Stimulated activated CD8-positive, alpha-beta memory T cell treated with anti-CD3 and anti-CD28 coated beads, Interleukin-7, amount 100 ng/mL, for 48 hours (primary cell): Measurements from ENCODE around the gene ACAD8.
"Not testable (repeated sequence)": the region's sequence is repeated elsewhere in the genome, so short reads cannot be mapped to it uniquely, and the experiment has no call there.

Source experiments
- DNase-seq, 2 donors: peaks; one replicate each; pipeline ENCODE4 v3.0.0-alpha.2; 2020; ENCODE audit warnings: low read depth in 1 of 2; ENCODE audit errors: extremely low read depth in 1 of 2

The ACAD8 gene

DNA sequence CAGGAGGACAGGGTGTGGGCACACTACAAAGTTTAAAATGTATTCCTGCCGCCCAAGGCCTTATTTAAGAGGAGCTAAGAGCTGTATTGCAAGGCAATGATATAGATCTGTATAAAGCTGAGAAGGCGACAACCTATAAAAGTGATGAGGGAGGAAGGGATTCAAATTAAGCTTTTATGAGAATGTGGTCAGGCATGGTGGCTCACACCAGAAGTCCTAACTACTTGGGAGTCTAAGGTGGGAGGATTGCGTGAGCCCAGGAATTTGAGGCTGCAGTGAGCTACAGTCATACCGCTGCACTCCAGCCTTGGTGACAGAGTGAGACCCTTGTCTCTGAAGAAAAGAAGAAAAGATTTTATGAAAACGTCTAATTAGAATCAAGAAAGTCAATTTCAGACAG lies 13.1 kb downstream of the ACAD8 start:
- no peak for DNase-seq

- DNase-seq = no peak
These were observed 13.5 kb downstream of the ACAD8 start for GRCh38 chr11:134266841-134267251.

- DNase-seq = no peak
These were observed 14.1 kb downstream of the ACAD8 start for GRCh38 chr11:134267461-134267860.

- DNase-seq = no peak
These were observed 14.6 kb downstream of the ACAD8 start for GRCh38 chr11:134267966-134268365.

DNA sequence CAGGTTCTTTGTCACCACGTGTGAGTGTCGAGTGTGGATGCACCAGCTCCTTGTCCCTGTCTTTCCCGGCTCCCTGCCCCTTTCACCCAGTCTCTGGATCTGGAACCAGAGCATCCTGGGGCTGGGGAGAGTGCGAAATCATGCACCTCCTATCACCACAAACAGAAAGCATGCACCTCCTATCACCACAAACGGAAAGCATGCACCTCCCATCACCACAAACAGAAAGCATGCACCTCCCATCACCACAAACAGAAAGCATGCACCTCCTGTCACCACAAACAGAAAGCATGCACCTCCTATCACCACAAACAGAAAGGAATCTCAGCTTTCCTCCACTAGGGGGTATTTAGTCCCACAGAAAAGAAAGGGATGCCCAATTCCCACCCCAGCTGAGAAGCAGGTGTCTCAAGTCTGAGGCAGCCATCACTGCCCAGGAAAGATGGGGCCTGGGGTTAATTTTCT lies 16.9 kb downstream of the ACAD8 start:
- DNase-seq = no peak

- DNase-seq = no peak
These were observed 18.6 kb downstream of the ACAD8 start for GRCh38 chr11:134271978-134272377.

- no peak for DNase-seq
These were observed 19.3 kb downstream of the ACAD8 start for GRCh38 chr11:134272381-134273316.

GRCh38 chr11:134273317-134273712 lies 19.9 kb downstream of the ACAD8 start:
- DNase-seq = no peak

GRCh38 chr11:134275188-134275533 lies 21.8 kb downstream of the ACAD8 start:
- DNase-seq = no peak

DNA sequence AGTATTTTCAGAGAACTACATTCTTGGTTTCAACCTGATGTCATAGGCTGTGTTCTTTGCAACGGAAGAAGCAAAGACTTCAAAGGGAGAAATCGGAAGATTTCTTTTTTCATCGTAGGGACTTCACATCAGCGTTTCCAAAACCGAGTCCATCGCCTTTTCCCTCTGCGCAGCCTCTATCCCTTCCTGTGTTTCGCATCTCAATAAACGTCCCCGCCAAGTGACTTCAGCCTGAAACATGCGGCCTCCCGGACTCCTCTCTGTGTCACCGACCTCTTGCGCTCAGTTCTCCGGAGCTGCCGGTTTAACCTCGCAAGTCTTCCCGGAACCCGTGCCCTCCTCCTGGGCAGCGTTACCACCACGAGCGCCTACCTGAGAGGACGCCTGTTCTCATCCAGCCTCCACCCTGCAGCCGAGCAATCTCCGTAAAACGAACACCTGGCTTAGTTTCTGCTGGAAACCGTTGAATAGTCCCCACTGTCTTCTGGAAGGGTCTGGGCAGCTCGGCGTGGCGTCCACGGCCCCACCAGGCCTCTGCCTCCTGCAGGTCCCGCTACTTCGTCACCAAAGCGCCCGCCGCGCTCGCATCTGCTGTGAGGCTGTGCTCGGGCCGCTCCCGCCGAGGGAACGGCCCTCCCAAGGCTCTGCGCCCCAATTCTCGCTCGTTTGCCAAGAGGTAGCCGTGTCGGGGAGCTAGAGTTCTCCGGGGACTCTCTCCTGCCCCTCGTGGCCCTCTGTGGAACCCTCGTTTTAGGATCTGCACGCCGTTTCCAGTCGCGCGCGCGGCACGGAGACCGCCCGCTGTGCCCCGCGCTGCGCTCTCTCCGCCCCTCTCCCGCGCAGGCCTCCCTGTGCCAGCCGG lies 22.4 kb downstream of the ACAD8 start, which contains the start of gene GLB1L3:
GLB1L3 (plus strand) TSS at position 846 of the 862 bp plus-strand sequence. CDS start 362 bp downstream, outside the sequence.
- DNase-seq = peak; percentile 47 to 76

- no peak for DNase-seq
These were observed 23.2 kb downstream of the ACAD8 start for GRCh38 chr11:134276396-134277182.

GRCh38 chr11:134277183-134278001 lies 24.0 kb downstream of the ACAD8 start:
- DNase-seq = no peak

DNA sequence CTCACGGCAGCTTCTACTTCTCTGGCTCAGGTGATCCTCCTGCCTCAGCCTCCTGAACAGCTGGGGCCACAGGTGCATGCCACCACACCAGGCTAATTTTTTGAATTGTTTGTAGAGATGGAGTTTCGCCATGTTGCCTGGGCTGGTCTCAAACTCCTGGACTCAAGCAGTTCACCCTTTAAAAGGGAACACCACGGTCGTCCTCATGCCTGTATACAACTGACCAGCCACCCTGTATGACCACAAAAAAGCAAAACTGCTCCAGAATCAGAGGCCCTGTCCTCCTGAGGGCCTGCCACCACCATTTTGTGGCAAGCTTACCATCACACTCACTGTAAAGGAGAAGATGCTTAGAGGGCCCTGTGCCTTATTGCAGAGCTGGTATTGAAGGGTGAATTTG lies 25.0 kb downstream of the ACAD8 start:
- no peak for DNase-seq

- not testable (repeated sequence) for DNase-seq
These were observed 28.3 kb downstream of the ACAD8 start for GRCh38 chr11:134281635-134282034.

DNA sequence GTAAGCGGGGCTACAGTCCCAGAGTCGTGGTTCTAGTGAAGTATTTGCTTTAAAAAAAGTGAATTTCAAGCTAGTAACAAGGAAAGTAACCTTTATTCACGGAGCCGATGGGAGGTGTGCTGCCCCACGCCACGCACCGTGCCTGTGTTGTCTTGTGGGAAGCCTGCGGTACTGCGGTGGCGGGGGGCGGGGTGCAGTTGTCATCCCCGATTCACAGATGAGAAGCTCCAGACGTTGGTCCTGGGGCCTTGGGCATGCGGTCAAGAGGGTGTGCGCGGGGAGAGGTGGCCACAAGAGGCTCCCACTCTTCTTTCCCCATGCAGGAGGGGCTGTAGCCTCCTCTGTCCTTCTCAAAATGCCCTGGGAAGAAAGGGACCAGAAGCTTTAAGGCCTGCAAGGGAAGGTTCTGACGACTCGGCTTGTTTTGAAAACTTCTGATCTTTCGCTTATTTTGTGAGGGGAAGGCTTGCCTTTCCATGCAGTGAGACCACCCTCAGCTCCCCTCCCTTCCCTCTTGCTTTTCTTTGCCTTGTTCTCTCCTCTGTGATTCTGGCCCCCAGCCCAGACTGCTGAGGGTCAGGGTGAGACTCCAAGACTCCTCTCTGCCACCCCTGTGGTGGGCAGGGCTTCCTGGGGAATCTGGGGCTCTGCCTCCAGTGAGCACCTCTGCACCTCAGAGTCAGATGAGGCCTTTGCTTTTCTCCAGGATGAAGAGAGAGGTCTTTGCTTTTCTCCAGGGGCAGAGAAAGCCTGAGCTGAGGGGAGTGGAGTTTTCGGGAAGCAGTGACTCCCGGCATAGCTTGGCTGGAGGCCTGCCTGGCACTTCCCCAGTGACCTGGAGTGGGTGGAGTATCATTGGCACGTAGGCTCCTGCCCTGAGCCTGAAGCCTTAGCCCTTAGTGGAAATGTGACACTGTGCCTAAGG lies 29.0 kb downstream of the ACAD8 start:
- DNase-seq = no peak

- no peak for DNase-seq
These were observed 30.3 kb downstream of the ACAD8 start for GRCh38 chr11:134283461-134284230.

- not testable (repeated sequence) for DNase-seq
These were observed 31.0 kb downstream of the ACAD8 start for GRCh38 chr11:134284349-134284748.

GRCh38 chr11:134287561-134287960 lies 34.2 kb downstream of the ACAD8 start:
- no peak for DNase-seq
